Heart left ventricle (tissue), 13 donors: ENCODE measurements around the gene ETFB.

Source experiments
- POLR2A ChIP-seq, 2 donors: fragments of 450-650 bp; IDR thresholded peaks; one replicate each; pipeline ENCODE4 v1.6.1; 2017; ENCODE audit warnings: antibody characterized with exemption in 2 of 2, mild to moderate bottlenecking in 2 of 2, moderate library complexity in 2 of 2
- TF ChIP-seq, protein P1 (sequence below), 12 donors: fragments of 200-600 bp; sonication (generic) in 4 of 12; IDR thresholded peaks; one replicate each; pipeline versions ENCODE4 v1.5.0 to v1.8.0; 2018 to 2022; ENCODE audit warnings: antibody characterized with exemption in 12 of 12, mild to moderate bottlenecking in 5 of 12
- donor health status: ischemic (EF 13 %, LVEDD 7.1; RV severe dilation, severe dysfunction).
- donor health status: DM: no; HTN: yes; CAD: no.
- donor health status: DM: no; HTN: no; CAD: no.
- donor health status: ischemic (EF 25% LVEDD 6.9; RV normal size, moderate dysfunction).
- donor health status: ischemic (EF 25% LVEDD 5.7; RV mildly dilated, moderate dysfunction).
- donor health status: ischemic (EF 35%, LVEDD 5.7; RV mildly dilated, moderate dysfunction).
- donor health status: nonischemic (EF 11% LVEDD 7.7; RV severe dilation, severe dysfunction).
- donor health status: DM: yes; HTN: yes; CAD: no.
- donor health status: PGD.
- donor health status: ischemic (EF 29% LVEDD 5.4; RV normal size, mild dysfunction).
- donor health status: nonischemic (EF 23%, LVEDD 6.1; RV moderate dilation, normal function).

DNA sequence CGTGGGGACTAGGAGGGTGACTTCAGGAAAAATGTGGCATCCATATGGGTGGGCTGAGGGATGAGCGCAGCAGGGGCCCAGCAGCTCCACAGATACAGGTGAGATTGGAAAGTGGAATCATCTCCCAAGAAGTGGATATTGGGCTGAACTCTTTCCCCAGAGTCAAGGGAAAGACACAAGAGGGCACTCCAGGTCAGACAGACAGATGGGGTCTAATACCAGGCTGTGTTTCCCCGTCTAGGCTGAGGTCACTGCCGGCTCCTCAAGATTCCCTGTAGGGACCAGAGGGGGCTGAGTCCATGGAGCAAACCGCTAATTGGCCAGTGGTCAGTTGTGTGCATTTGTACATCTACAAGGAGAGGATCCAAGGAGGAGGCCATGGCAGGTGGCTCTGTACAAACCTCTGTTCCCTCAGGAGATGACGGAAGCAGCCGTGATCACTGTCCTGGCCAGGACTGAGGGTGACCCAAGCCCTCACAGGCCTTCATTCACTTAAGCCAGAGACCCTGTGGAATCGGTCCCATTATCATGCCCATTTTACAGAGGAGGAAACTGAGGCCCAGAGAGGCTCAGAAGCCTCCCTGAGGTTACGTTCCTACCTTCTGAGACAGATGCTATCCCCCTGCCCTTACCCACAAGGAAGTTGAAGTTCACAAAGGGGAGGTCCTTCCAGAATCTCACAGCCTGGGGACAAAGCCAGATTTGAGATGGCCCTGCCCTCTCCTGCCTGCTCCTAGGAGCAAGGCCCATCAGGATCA, 69.7 kb downstream of the ETFB start:
- TF ChIP-seq, protein P1, sequence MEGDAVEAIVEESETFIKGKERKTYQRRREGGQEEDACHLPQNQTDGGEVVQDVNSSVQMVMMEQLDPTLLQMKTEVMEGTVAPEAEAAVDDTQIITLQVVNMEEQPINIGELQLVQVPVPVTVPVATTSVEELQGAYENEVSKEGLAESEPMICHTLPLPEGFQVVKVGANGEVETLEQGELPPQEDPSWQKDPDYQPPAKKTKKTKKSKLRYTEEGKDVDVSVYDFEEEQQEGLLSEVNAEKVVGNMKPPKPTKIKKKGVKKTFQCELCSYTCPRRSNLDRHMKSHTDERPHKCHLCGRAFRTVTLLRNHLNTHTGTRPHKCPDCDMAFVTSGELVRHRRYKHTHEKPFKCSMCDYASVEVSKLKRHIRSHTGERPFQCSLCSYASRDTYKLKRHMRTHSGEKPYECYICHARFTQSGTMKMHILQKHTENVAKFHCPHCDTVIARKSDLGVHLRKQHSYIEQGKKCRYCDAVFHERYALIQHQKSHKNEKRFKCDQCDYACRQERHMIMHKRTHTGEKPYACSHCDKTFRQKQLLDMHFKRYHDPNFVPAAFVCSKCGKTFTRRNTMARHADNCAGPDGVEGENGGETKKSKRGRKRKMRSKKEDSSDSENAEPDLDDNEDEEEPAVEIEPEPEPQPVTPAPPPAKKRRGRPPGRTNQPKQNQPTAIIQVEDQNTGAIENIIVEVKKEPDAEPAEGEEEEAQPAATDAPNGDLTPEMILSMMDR (IDR thresholded peaks at IDR 0.05) = no peak
- no peak for TF ChIP-seq POLR2A (IDR thresholded peaks at IDR 0.05)
